A549 (cell line): ENCODE measurements around the gene CDC42BPG. TPM values are rescaled to one million over a fixed set of nuclear protein-coding genes. Genes with fewer than 3 reads are reported as not detected.
A peak's percentile ranks its signal among the peaks of the same experiment; 100 is the strongest.

ENCODE experiments used
- ATAC-seq, 2 experiments: fragments of 200-7000 bp in 1 of 2; fragments of >200 bp in 1 of 2; cut with Nextera tagmentation in 1 of 2; cut with Tn5 transposase in 1 of 2; 3 replicates each; pipeline versions ENCODE4 v1.8.0 to v1.9.1; 2018 to 2020; ENCODE audit warnings: mild to moderate bottlenecking in 1 of 2, moderate library complexity in 1 of 2
- CTCF ChIA-PET: fragments of 300-600 bp; sonication (Branson Sonifier 250); formaldehyde crosslinking; extraction: SDS; loops from one replicate; lab custom pipeline; 2021; ENCODE audit warnings: antibody characterized with exemption, inconsistent platforms; lab: Yijun Ruan, JAX
- POLR2A ChIA-PET: fragments of 350-600 bp; formaldehyde crosslinking; extraction: SDS; loops from one replicate; lab custom pipeline; 2021; ENCODE audit warnings: antibody characterized with exemption, inconsistent platforms; lab: Yijun Ruan, JAX
- DNase-seq, 2 experiments: peaks; one replicate each; pipeline versions ENCODE4 v3.0.0 to v3.0.0-alpha.2; 2011 to 2016; ENCODE audit warnings: low read depth in 1 of 2, low spot score in 1 of 2
- FAIRE-seq: peaks from 2 replicates; lab custom pipeline; 2011; peaks lifted over from hg19 to GRCh38; lab: Jason Lieb, UNC
- H3K27ac ChIP-seq, 2 experiments: fragments of >200 bp; sonication (Bioruptor Twin); formaldehyde crosslinking; 3 replicates each; pipeline ENCODE4 v1.5.1; 2016 to 2017
- H3K4me1 ChIP-seq: fragments of >200 bp; sonication (Bioruptor Twin); formaldehyde crosslinking; 3 replicates; pipeline ENCODE4 v1.6.1; 2016
- H3K4me2 ChIP-seq: fragments of >200 bp; sonication (Bioruptor Twin); formaldehyde crosslinking; 3 replicates; pipeline ENCODE4 v1.6.1; 2016
- H3K4me3 ChIP-seq: fragments of >200 bp; sonication (Bioruptor Twin); formaldehyde crosslinking; 3 replicates; pipeline ENCODE4 v1.5.1; 2016
- H3K9me3 ChIP-seq: fragments of >200 bp; sonication (Bioruptor Twin); formaldehyde crosslinking; 3 replicates; pipeline ENCODE4 v1.6.1; 2016
- BHLHE40 ChIP-seq: IDR thresholded peaks from 2 replicates; pipeline ENCODE4 v1.6.1; 2012; ENCODE audit warnings: low read depth, low read length, inconsistent platforms
- CHD2 ChIP-seq: fragments of 150-350 bp; IDR thresholded peaks from 2 replicates; pipeline ENCODE4 v1.6.1; 2014; ENCODE audit warnings: low read length; ENCODE audit not compliant: partially characterized antibody
- EHMT2 ChIP-seq: fragments of 200-600 bp; sonication (generic); IDR thresholded peaks from 2 replicates; pipeline ENCODE4 v1.6.1; 2016; ENCODE audit warnings: antibody characterized with exemption, low read depth, mild to moderate bottlenecking, moderate library complexity
- EP300 ChIP-seq, 2 experiments: fragments of >200 bp; sonication (Bioruptor Twin); formaldehyde crosslinking; IDR thresholded peaks; 2 replicates in 1 of 2; 3 replicates in 1 of 2; pipeline ENCODE4 v1.6.1; 2016 to 2017
- ESRRA ChIP-seq: fragments of 150-350 bp; IDR thresholded peaks from 2 replicates; pipeline ENCODE4 v1.6.1; 2014; ENCODE audit warnings: mild to moderate bottlenecking, low read length, borderline replicate concordance
- FOSB ChIP-seq: fragments of 250-450 bp; sonication (Bioruptor Pico); IDR thresholded peaks from 2 replicates; pipeline ENCODE4 v1.5.0; 2020; ENCODE audit warnings: mild to moderate bottlenecking, moderate library complexity
- HES2 ChIP-seq: fragments of >200 bp; sonication (Bioruptor Twin); formaldehyde crosslinking; IDR thresholded peaks from 2 replicates; pipeline ENCODE4 v1.6.1; 2016
- JUN ChIP-seq, 2 experiments: fragments of >200 bp; sonication (Bioruptor Twin); formaldehyde crosslinking; IDR thresholded peaks; 2 replicates in 1 of 2; 3 replicates in 1 of 2; pipeline ENCODE4 v1.6.1; 2016 to 2017
- JUNB ChIP-seq: fragments of >200 bp; sonication (Bioruptor Twin); formaldehyde crosslinking; IDR thresholded peaks from 2 replicates; pipeline ENCODE4 v1.6.1; 2016
- KDM1A ChIP-seq: fragments of 200-600 bp; sonication (generic); IDR thresholded peaks from 2 replicates; pipeline ENCODE4 v1.6.1; 2016; ENCODE audit warnings: low read depth, mild to moderate bottlenecking
- MAZ ChIP-seq: fragments of 150-350 bp; IDR thresholded peaks from 2 replicates; pipeline ENCODE4 v1.6.1; 2014; ENCODE audit warnings: antibody characterized with exemption, low read depth, low read length, borderline replicate concordance
- MYC ChIP-seq: IDR thresholded peaks from 2 replicates; pipeline ENCODE4 v1.6.1; 2012; ENCODE audit warnings: mild to moderate bottlenecking, inconsistent platforms, low read length, improper control_type of control experiment, borderline replicate concordance
- NPAS2 ChIP-seq: fragments of 250-450 bp; sonication (Bioruptor Pico); IDR thresholded peaks from 2 replicates; pipeline ENCODE4 v1.8.0; 2022; ENCODE audit warnings: mild to moderate bottlenecking, moderate library complexity, borderline replicate concordance
- NR3C1 ChIP-seq: fragments of >200 bp; sonication (Bioruptor Twin); formaldehyde crosslinking; IDR thresholded peaks from 3 replicates; pipeline ENCODE4 v1.6.1; 2017
- PHF8 ChIP-seq: fragments of 200-600 bp; sonication (generic); IDR thresholded peaks from 2 replicates; pipeline ENCODE4 v1.6.1; 2016; ENCODE audit warnings: low read depth, mild to moderate bottlenecking, antibody characterized with exemption, moderate library complexity, borderline replicate concordance
- POLR2A ChIP-seq: IDR thresholded peaks from 2 replicates; pipeline ENCODE4 v1.6.1; 2012; ENCODE audit warnings: mild to moderate bottlenecking, low read length
- RAD21 ChIP-seq, 2 experiments: fragments of >200 bp in 1 of 2; sonication (Bioruptor Twin) in 1 of 2; formaldehyde crosslinking in 1 of 2; IDR thresholded peaks in 1 of 2; conservative IDR thresholded peaks in 1 of 2; 2 replicates in 1 of 2; 3 replicates in 1 of 2; pipeline ENCODE4 v1.6.1; 2012 to 2018; ENCODE audit warnings: inconsistent platforms in 1 of 2
- RARB ChIP-seq: fragments of 250-450 bp; sonication (Bioruptor Pico); IDR thresholded peaks from 2 replicates; pipeline ENCODE4 v1.8.0; 2021; ENCODE audit warnings: mild to moderate bottlenecking, moderate library complexity
- RCOR1 ChIP-seq: fragments of 150-350 bp; IDR thresholded peaks from 2 replicates; pipeline ENCODE4 v1.6.1; 2014; ENCODE audit warnings: antibody characterized with exemption, low read length, low read depth
- RFX5 ChIP-seq: fragments of 450-650 bp; IDR thresholded peaks from 2 replicates; pipeline ENCODE4 v1.7.1; 2014; ENCODE audit warnings: antibody characterized with exemption, mild to moderate bottlenecking, moderate library complexity
- SMC3 ChIP-seq: fragments of >200 bp; sonication (Bioruptor Twin); formaldehyde crosslinking; IDR thresholded peaks from 3 replicates; pipeline ENCODE4 v1.6.1; 2018; ENCODE audit warnings: inconsistent platforms
- TFCP2L1 ChIP-seq: fragments of 250-450 bp; sonication (Bioruptor Pico); IDR thresholded peaks from 2 replicates; pipeline ENCODE4 v1.5.0; 2021; ENCODE audit warnings: mild to moderate bottlenecking
- USF2 ChIP-seq: fragments of 450-650 bp; IDR thresholded peaks from 2 replicates; pipeline ENCODE4 v1.6.1; 2014; ENCODE audit warnings: antibody characterized with exemption
- ZC3H11A ChIP-seq: fragments of 450-650 bp; IDR thresholded peaks from 2 replicates; pipeline ENCODE4 v1.6.1; 2014; ENCODE audit warnings: antibody characterized with exemption, mild to moderate bottlenecking
- ZSCAN20 ChIP-seq: fragments of 250-450 bp; sonication (Bioruptor Pico); IDR thresholded peaks from 2 replicates; pipeline ENCODE4 v1.8.0; 2022; ENCODE audit warnings: mild to moderate bottlenecking, moderate library complexity
- WGBS: methylation state at CpG from one replicate; pipeline ENCODE4 v1.1.6; 2017; ENCODE audit errors: missing lambda C conversion rate; 5-methylcytosine and 5-hydroxymethylcytosine counted together
- polyA plus RNA-seq, 4 experiments: library from polyadenylated mRNA; depleted of rRNA in 3 of 4; stranded (reverse); fragments of >200 nt; fragmentation: RNase III in 1 of 4; extraction: RNeasy Plus Mini Kit Qiagen cat#74134 plus additional on column Dnase treatment in 1 of 4; gene quantifications; 2 replicates in 3 of 4; 3 replicates in 1 of 4; pipeline ENCODE4 v1.2.3, GENCODE V29; 2011 to 2017
- TF ChIP-seq, protein P1 (sequence below): fragments of >200 bp; sonication (Bioruptor Twin); formaldehyde crosslinking; IDR thresholded peaks from 3 replicates; pipeline ENCODE4 v1.6.1; 2016
- TF ChIP-seq, protein P2 (sequence below): IDR thresholded peaks from 2 replicates; pipeline ENCODE4 v1.6.1; 2012; ENCODE audit warnings: low read depth, borderline replicate concordance
- TF ChIP-seq, protein P3 (sequence below): fragments of 150-350 bp; IDR thresholded peaks from 2 replicates; pipeline ENCODE4 v1.6.1; 2014; ENCODE audit warnings: low read depth, mild to moderate bottlenecking, low read length

CDC42BPG gene
- polyA plus RNA-seq, 2 of the 4 experiments (the other 2 are of a cell fraction): 0.35 to 1.0 TPM

DNA sequence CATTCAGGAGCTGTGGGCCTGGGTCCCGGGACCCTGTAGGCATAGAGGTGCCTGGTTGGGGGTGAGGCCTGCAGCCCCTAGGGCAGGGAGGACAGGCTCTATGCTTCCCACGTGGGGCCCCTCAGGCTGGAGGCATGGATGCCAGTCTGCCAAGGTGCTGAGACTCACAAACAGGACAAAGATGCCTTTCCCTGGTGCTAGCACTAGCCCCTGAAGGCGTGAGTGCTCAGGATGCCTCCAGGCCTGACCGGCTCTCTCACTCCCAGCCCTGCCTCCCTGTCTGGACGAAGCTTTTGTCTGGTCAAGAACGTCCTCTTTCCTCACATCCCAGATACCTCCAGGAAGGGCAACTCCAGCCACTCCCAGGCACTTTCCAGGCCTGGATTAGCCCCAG is 2.1 kb downstream of the CDC42BPG start:
- FAIRE-seq: no peak
- 65% methylated on average over 6 of the region's 6 CpGs for WGBS
- ChIA-PET CTCF (interaction anchor here (1.2 to 39.4 kb wide), 7 partner anchors 8 to 55 kb away, joined by 3 to 1607 read pairs (median 12); partner anchors contain the start of gene EHD1), POLR2A (no interaction called here)
- Histone ChIP-seq H3K9me3 (no peaks in the 10 kb centered on the region), H3K4me1 (peaks cover 35% of the 10 kb centered on the region), H3K4me2 (peak overlapping the region; percentile 91), H3K27ac (peak overlapping the region; percentile 78 to 82)
- no peak for ATAC-seq
- no peak for TF ChIP-seq RARB (CRISPR knock-in tag)
- TF ChIP-seq FOSB (CRISPR knock-in tag): no peak
- TF ChIP-seq RAD21 (conservative IDR thresholded peaks at IDR 0.05 in 1 of 2, IDR thresholded peaks at IDR 0.05 in 1 of 2): no peak
- TF ChIP-seq BHLHE40: no peak
- TF ChIP-seq TFCP2L1 (CRISPR knock-in tag): no peak
- TF ChIP-seq, protein P1, sequence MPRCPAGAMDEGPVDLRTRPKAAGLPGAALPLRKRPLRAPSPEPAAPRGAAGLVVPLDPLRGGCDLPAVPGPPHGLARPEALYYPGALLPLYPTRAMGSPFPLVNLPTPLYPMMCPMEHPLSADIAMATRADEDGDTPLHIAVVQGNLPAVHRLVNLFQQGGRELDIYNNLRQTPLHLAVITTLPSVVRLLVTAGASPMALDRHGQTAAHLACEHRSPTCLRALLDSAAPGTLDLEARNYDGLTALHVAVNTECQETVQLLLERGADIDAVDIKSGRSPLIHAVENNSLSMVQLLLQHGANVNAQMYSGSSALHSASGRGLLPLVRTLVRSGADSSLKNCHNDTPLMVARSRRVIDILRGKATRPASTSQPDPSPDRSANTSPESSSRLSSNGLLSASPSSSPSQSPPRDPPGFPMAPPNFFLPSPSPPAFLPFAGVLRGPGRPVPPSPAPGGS: no peak
- TF ChIP-seq ZC3H11A: no peak
- no peak for TF ChIP-seq JUN (IDR thresholded peaks at IDR 0.05)
- no peak for TF ChIP-seq SMC3
- TF ChIP-seq, protein P2, sequence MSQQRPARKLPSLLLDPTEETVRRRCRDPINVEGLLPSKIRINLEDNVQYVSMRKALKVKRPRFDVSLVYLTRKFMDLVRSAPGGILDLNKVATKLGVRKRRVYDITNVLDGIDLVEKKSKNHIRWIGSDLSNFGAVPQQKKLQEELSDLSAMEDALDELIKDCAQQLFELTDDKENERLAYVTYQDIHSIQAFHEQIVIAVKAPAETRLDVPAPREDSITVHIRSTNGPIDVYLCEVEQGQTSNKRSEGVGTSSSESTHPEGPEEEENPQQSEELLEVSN: no peak
- no peak for TF ChIP-seq ZSCAN20 (CRISPR knock-in tag)
- no peak for TF ChIP-seq NPAS2 (CRISPR knock-in tag)
- TF ChIP-seq KDM1A: no peak
- TF ChIP-seq NR3C1: no peak
- TF ChIP-seq POLR2A: no peak
- no peak for TF ChIP-seq JUNB
- no peak for TF ChIP-seq ESRRA
- TF ChIP-seq PHF8: no peak
- TF ChIP-seq, all 56 proteins: peak for 0
- H3K4me3 ChIP-seq: no peak overlapping the region
- no peak for DNase-seq

DNA sequence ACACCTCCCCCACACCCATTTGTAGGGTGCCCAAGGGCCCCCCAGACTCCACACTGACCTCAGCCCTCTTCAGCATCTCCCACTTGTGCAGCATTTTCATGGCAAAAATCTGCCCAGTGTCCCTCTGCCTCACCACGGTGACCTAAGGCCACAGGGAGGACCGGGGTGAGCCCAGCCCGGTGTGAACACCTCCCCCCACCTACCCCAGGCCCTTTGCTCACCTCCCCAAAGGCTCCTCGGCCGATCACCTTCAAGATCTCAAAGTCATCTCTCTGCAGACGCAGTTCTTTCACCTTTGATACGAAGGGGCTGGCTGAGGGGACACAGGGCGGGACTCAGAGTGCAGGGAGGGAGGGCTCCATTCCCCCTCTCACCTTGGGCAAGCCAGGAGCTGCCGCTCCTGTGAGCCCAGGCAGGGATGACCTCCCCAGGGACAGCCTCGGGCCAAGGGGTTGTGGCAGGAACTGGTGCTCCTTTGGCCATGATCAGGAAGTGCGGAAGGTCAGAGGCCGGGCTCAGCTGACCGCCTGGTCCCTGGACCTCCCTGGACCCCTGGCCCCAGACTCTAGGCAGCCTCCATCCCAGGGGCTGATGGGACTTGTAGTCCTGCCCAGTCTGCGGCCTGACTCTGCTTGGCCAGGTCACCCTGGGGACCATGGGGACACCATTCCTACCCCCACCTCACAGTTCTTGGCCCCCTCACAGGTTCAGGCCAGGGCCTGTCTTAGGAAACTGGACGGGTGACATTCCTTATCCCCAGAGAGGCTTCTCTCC is 2.7 kb downstream of the CDC42BPG start:
- TF ChIP-seq MAZ (no peak), RCOR1 (no peak), CHD2 (no peak), USF2 (no peak), MYC (no peak), RFX5 (no peak), EHMT2 (no peak), HES2 (no peak), TFCP2L1 (CRISPR knock-in tag) (no peak), EP300 (IDR thresholded peaks at IDR 0.05) (no peak), RARB (CRISPR knock-in tag) (no peak)
- TF ChIP-seq, protein P1: no peak
- TF ChIP-seq, protein P3, sequence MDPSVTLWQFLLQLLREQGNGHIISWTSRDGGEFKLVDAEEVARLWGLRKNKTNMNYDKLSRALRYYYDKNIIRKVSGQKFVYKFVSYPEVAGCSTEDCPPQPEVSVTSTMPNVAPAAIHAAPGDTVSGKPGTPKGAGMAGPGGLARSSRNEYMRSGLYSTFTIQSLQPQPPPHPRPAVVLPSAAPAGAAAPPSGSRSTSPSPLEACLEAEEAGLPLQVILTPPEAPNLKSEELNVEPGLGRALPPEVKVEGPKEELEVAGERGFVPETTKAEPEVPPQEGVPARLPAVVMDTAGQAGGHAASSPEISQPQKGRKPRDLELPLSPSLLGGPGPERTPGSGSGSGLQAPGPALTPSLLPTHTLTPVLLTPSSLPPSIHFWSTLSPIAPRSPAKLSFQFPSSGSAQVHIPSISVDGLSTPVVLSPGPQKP: no peak
- peaks cover 30% of the 10 kb centered on the region for H3K4me1 ChIP-seq
- FAIRE-seq (no peak), ATAC-seq (no peak), DNase-seq (no peak)
- WGBS: 87% methylated on average over 11 of the region's 15 CpGs
- H3K4me2 ChIP-seq: peak overlapping the region; percentile 91
- peak overlapping the region; percentile 78 to 82 for H3K27ac ChIP-seq
- ChIA-PET POLR2A (no interaction called here), CTCF (interaction anchor here (1.2 to 39.4 kb wide), 7 partner anchors 7 to 55 kb away, joined by 3 to 1607 read pairs (median 12); partner anchors contain the start of gene EHD1)
- H3K9me3 ChIP-seq: no peaks in the 10 kb centered on the region
- H3K4me3 ChIP-seq: no peak overlapping the region
